Prostate gland (tissue), 2 donors: ENCODE measurements around the gene MYO1D. TPM values are rescaled to one million over a fixed set of nuclear protein-coding genes. Genes with fewer than 3 reads are reported as not detected.

ENCODE experiments used
- DNase-seq: peaks from one replicate; pipeline ENCODE4 v3.0.0-alpha.2; 2019; ENCODE audit warnings: low spot score
- H3K27ac ChIP-seq, 2 donors: fragments of 200-600 bp; sonication (generic); 2 replicates each; pipeline ENCODE4 v1.5.1; 2017 to 2019
- H3K27me3 ChIP-seq: fragments of 200-600 bp; sonication (generic); replicated peaks from 2 replicates; pipeline ENCODE4 v1.5.1; 2019; ENCODE audit not compliant: insufficient read depth
- H3K36me3 ChIP-seq, 2 donors: fragments of 200-600 bp; sonication (generic); 1 replicate in 1 of 2; 2 replicates in 1 of 2; pipeline versions ENCODE4 v1.5.1 to v1.8.1; 2017 to 2019
- H3K4me1 ChIP-seq: fragments of 200-600 bp; sonication (generic); replicated peaks from 2 replicates; pipeline ENCODE4 v1.5.1; 2019
- H3K4me3 ChIP-seq, 2 donors: fragments of 200-600 bp; sonication (generic); 2 replicates each; pipeline ENCODE4 v1.5.1; 2017 to 2019
- H3K9me3 ChIP-seq: fragments of 200-600 bp; sonication (generic); 2 replicates; pipeline ENCODE4 v1.5.1; 2017
- POLR2A ChIP-seq: fragments of 450-650 bp; IDR thresholded peaks from one replicate; pipeline ENCODE4 v1.6.1; 2016; ENCODE audit warnings: antibody characterized with exemption, mild to moderate bottlenecking
- POLR2AphosphoS5 ChIP-seq: sonication (generic); formaldehyde crosslinking; IDR thresholded peaks from one replicate; pipeline ENCODE4 v1.6.1; 2017; ENCODE audit warnings: antibody characterized with exemption
- WGBS: methylation state at CpG from one replicate; pipeline ENCODE4 v1.1.5; 2018; 5-methylcytosine and 5-hydroxymethylcytosine counted together
- intact Hi-C: fragments of 100-400 bp; cut with DNase I; formaldehyde crosslinking; loops from one replicate; pipeline ENCODE4 v1.14.2; 2022
- total RNA-seq, 2 donors: library from RNA; depleted of rRNA; stranded (reverse); fragments of >200 nt; gene quantifications; one replicate each; pipeline ENCODE4 v1.1.0, GENCODE V29; 2016
- TF ChIP-seq, protein P1 (sequence below), 4 experiments: fragments of 200-600 bp in 2 of 4; fragments of 450-650 bp in 2 of 4; sonication (generic) in 2 of 4; IDR thresholded peaks; 1 replicate in 3 of 4; 2 replicates in 1 of 4; pipeline ENCODE4 v1.5.1; 2016 to 2019; ENCODE audit warnings: antibody characterized with exemption in 4 of 4, mild to moderate bottlenecking in 2 of 4, moderate library complexity in 2 of 4

The MYO1D gene
- total RNA-seq, 2 donors from 2014 or later = 44.2 to 45.2 TPM

DNA sequence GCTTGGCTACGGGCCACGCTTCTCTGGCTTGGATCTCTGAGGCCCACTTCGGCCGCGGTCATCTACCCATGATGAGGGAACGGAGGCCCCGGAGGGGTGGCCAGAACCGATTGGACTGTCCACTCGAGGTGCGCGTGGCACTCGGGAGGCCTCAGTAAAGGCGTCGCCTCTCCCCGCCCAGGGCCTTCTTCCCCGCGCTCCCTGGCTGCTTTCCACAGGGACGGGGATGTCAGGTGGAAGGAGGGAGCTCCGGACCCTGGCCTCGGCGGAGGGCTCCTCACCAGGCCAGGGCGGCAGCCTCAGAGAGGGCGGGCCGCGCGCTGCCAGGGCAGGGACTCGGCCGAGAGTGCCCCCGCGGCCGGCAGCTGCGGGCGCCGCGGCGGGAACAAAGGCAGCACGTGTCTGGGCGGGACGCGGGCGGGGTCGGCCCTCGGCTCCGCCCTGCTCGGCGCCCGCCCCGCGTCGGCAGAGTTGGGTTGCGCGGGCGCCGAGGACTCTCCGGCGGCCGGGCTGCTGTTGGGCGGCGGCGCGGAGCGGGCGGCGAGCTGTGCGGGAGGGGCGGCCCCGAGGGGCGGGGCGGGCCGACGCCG lies 390.7 kb downstream of the MYO1D start:
- TF ChIP-seq, protein P1, sequence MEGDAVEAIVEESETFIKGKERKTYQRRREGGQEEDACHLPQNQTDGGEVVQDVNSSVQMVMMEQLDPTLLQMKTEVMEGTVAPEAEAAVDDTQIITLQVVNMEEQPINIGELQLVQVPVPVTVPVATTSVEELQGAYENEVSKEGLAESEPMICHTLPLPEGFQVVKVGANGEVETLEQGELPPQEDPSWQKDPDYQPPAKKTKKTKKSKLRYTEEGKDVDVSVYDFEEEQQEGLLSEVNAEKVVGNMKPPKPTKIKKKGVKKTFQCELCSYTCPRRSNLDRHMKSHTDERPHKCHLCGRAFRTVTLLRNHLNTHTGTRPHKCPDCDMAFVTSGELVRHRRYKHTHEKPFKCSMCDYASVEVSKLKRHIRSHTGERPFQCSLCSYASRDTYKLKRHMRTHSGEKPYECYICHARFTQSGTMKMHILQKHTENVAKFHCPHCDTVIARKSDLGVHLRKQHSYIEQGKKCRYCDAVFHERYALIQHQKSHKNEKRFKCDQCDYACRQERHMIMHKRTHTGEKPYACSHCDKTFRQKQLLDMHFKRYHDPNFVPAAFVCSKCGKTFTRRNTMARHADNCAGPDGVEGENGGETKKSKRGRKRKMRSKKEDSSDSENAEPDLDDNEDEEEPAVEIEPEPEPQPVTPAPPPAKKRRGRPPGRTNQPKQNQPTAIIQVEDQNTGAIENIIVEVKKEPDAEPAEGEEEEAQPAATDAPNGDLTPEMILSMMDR (IDR thresholded peaks at IDR 0.05) = no peak
- TF ChIP-seq POLR2AphosphoS5 = no peak
- no peak for TF ChIP-seq POLR2A
- DNase-seq = peak; percentile 62
- H3K27me3 ChIP-seq = no peaks in the 10 kb centered on the region
- no peaks in the 10 kb centered on the region for H3K36me3 ChIP-seq
- intact Hi-C loops = loop anchor here (5.0 kb wide), 2 partner anchors 271 to 391 kb away; partner anchors contain the start of gene MYO1D
- H3K4me1 ChIP-seq = no peaks in the 10 kb centered on the region
- no peaks in the 10 kb centered on the region for H3K9me3 ChIP-seq
- peak overlapping the region; percentile 52 to 57 for H3K4me3 ChIP-seq
- peak overlapping the region; percentile 59 to 65 for H3K27ac ChIP-seq
- 13% methylated on average over 27 of the region's 72 CpGs for WGBS

- Histone ChIP-seq H3K4me1 (no peaks in the 10 kb centered on the region), H3K27me3 (no peaks in the 10 kb centered on the region), H3K36me3 (no peaks in the 10 kb centered on the region), H3K4me3 (peak overlapping the region in 1 of 2 donors; percentile 52), H3K27ac (peak overlapping the region; percentile 59 to 65), H3K9me3 (no peaks in the 10 kb centered on the region)
- TF ChIP-seq, protein P1 (IDR thresholded peaks at IDR 0.05) = no peak
- TF ChIP-seq POLR2AphosphoS5 (no peak), POLR2A (no peak)
- 67% methylated on average over 12 of the region's 12 CpGs for WGBS
- intact Hi-C loops = loop anchor here (5.0 kb wide), 2 partner anchors 272 to 392 kb away; partner anchors contain the start of gene MYO1D
- DNase-seq = no peak
Observed at GRCh38 chr17:32485261-32486110, 391.4 kb downstream of the MYO1D start.

DNA sequence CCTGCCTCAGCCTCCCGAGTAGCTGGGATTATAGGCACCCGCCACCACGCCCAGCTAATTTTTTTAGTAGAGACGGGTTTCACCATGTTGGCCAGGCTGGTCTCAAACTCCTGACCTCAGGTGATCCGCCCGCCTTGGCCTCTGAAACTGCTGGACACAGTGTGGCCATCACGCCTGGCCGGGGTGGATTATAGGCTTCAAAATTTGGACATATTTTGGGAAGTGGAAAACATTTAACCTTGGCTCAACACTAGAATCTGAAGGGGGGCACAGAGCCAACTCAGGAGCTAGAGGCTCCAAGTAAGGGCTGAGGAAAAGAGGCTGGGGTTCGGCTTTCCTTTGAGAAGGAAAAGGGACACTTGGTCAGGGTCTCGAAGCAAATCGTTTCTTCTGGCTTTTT lies 392.3 kb downstream of the MYO1D start:
- H3K4me3 ChIP-seq = no peak overlapping the region
- TF ChIP-seq POLR2AphosphoS5 = no peak
- DNase-seq = no peak
- intact Hi-C loops = loop anchor here (5.0 kb wide), 2 partner anchors 273 to 393 kb away; partner anchors contain the start of gene MYO1D
- no peaks in the 10 kb centered on the region for H3K27me3 ChIP-seq
- H3K4me1 ChIP-seq = no peaks in the 10 kb centered on the region
- H3K36me3 ChIP-seq = peaks cover 0 to 5% of the 10 kb centered on the region in 2 donors
- no peak overlapping the region for H3K27ac ChIP-seq
- H3K9me3 ChIP-seq = no peaks in the 10 kb centered on the region
- 81% methylated on average over 11 of the region's 11 CpGs for WGBS

GRCh38 chr17:32484041-32484461 lies 392.9 kb downstream of the MYO1D start:
- WGBS = 69% methylated on average over 4 of the region's 4 CpGs
- Histone ChIP-seq H3K36me3 (peaks cover 2 to 8% of the 10 kb centered on the region in 2 donors), H3K4me1 (no peaks in the 10 kb centered on the region), H3K27me3 (no peaks in the 10 kb centered on the region), H3K9me3 (no peaks in the 10 kb centered on the region), H3K27ac (peak overlapping the region in 1 of 2 donors; percentile 45), H3K4me3 (no peak overlapping the region)
- TF ChIP-seq, protein P1 (IDR thresholded peaks at IDR 0.05) = no peak
- no peak for TF ChIP-seq POLR2AphosphoS5
- no peak for TF ChIP-seq POLR2A
- no peak for DNase-seq
- intact Hi-C loops = no loop called here

- Histone ChIP-seq H3K4me1 (no peaks in the 10 kb centered on the region), H3K4me3 (no peak overlapping the region), H3K27ac (peak overlapping the region; percentile 0 to 45), H3K36me3 (peaks cover 3 to 8% of the 10 kb centered on the region in 2 donors), H3K27me3 (no peaks in the 10 kb centered on the region), H3K9me3 (no peaks in the 10 kb centered on the region)
- intact Hi-C loops = no loop called here
- TF ChIP-seq POLR2A (no peak), POLR2AphosphoS5 (peak; percentile 52)
- TF ChIP-seq, protein P1 (IDR thresholded peaks at IDR 0.05) = peak in 3 of 4 experiments; percentile 35 to 70 (median 68)
- WGBS = 16% methylated on average over 7 of the region's 7 CpGs
- DNase-seq = peak; percentile 36
Observed at GRCh38 chr17:32483451-32484019, 393.4 kb downstream of the MYO1D start.
